Endothelial cell of hepatic sinusoid (primary cell): ENCODE measurements around the gene KPNA3.
"Not testable (repeated sequence)": the region's sequence is repeated elsewhere in the genome, so short reads cannot be mapped to it uniquely, and the experiment has no call there.

Source experiments
- in situ Hi-C: cut with HindIII; loops from 2 replicates; pipeline ENCODE4 v1.10.0; 2017; ENCODE audit warnings: low sequenced_read_pairs

The KPNA3 gene

GRCh38 chr13:49810567-49811526, 18.4 kb upstream of the KPNA3 start:
- in situ Hi-C loops: no loop called here

GRCh38 chr13:49807681-49808080, 15.2 kb upstream of the KPNA3 start:
- in situ Hi-C loops: no loop called here

GRCh38 chr13:49806126-49806536, 13.6 kb upstream of the KPNA3 start:
- in situ Hi-C loops: no loop called here

- in situ Hi-C loops: not testable (repeated sequence)
Measured at GRCh38 chr13:49803047-49803446, 10.6 kb upstream of the KPNA3 start.

GRCh38 chr13:49802426-49802825, 9.9 kb upstream of the KPNA3 start:
- in situ Hi-C loops: no loop called here

- in situ Hi-C loops: no loop called here
Measured at GRCh38 chr13:49791711-49792549, 552 bp downstream of the KPNA3 start.

- in situ Hi-C loops: no loop called here
Measured at GRCh38 chr13:49791315-49791710, 1.2 kb downstream of the KPNA3 start.

- in situ Hi-C loops: no loop called here
Measured at GRCh38 chr13:49789968-49790367, 2.5 kb downstream of the KPNA3 start.

- in situ Hi-C loops: no loop called here
Measured at GRCh38 chr13:49786401-49787008, 6.0 kb downstream of the KPNA3 start.

- in situ Hi-C loops: no loop called here
Measured at GRCh38 chr13:49784886-49785570, 7.5 kb downstream of the KPNA3 start.

- in situ Hi-C loops: no loop called here
Measured at GRCh38 chr13:49783865-49784264, 8.6 kb downstream of the KPNA3 start.

GRCh38 chr13:49782784-49783183, 9.7 kb downstream of the KPNA3 start:
- in situ Hi-C loops: no loop called here

- in situ Hi-C loops: no loop called here
Measured at GRCh38 chr13:49781806-49782205, 10.7 kb downstream of the KPNA3 start.

GRCh38 chr13:49779721-49780120, 12.8 kb downstream of the KPNA3 start:
- in situ Hi-C loops: no loop called here

GRCh38 chr13:49777746-49778614, 14.5 kb downstream of the KPNA3 start:
- in situ Hi-C loops: no loop called here

- in situ Hi-C loops: no loop called here
Measured at GRCh38 chr13:49776871-49777270, 15.6 kb downstream of the KPNA3 start.

- in situ Hi-C loops: no loop called here
Measured at GRCh38 chr13:49774376-49775005, 18.0 kb downstream of the KPNA3 start.

GRCh38 chr13:49772828-49773227, 19.7 kb downstream of the KPNA3 start:
- in situ Hi-C loops: no loop called here

- in situ Hi-C loops: not testable (repeated sequence)
Measured at GRCh38 chr13:49761811-49762210, 30.7 kb downstream of the KPNA3 start.
